Ascending aorta (tissue), 2 donors: ENCODE results near the gene SZT2. TPM values are rescaled to one million over a fixed set of nuclear protein-coding genes. Genes with fewer than 3 reads are reported as not detected.

ENCODE experiments used
- DNase-seq, 2 donors: peaks; one replicate each; pipeline ENCODE4 v3.0.0-alpha.2; 2019; ENCODE audit warnings: low spot score in 2 of 2
- H3K27ac ChIP-seq, 2 donors: fragments of 200-600 bp; sonication (generic); one replicate each; pipeline ENCODE4 v1.5.1; 2016 to 2017; ENCODE audit warnings: mild to moderate bottlenecking in 1 of 2
- H3K27me3 ChIP-seq: fragments of 200-600 bp; sonication (generic); one replicate; pipeline ENCODE4 v1.5.1; 2017
- H3K36me3 ChIP-seq, 2 donors: fragments of 200-600 bp; sonication (generic); one replicate each; pipeline ENCODE4 v1.5.1; 2016
- H3K4me1 ChIP-seq, 2 donors: fragments of 200-600 bp; sonication (generic); one replicate each; pipeline ENCODE4 v1.5.1; 2016 to 2017; ENCODE audit warnings: mild to moderate bottlenecking in 1 of 2
- H3K4me3 ChIP-seq, 2 donors: fragments of 200-600 bp; sonication (generic); one replicate each; pipeline ENCODE4 v1.5.1; 2016 to 2017; ENCODE audit warnings: mild to moderate bottlenecking in 1 of 2
- H3K9me3 ChIP-seq, 2 donors: fragments of 200-600 bp; sonication (generic); one replicate each; pipeline ENCODE4 v1.5.1; 2016
- CTCF ChIP-seq, 3 experiments: fragments of 200-600 bp in 2 of 3; fragments of 450-650 bp in 1 of 3; sonication (generic) in 2 of 3; IDR thresholded peaks; one replicate each; pipeline ENCODE4 v1.5.1; 2016 to 2019; ENCODE audit warnings: antibody characterized with exemption in 3 of 3, mild to moderate bottlenecking in 1 of 3, moderate library complexity in 1 of 3
- intact Hi-C: fragments of 100-400 bp; cut with DNase I; formaldehyde crosslinking; loops from one replicate; pipeline ENCODE4 v1.15.1; 2023
- total RNA-seq: library from RNA; depleted of rRNA; stranded (reverse); fragments of >200 nt; gene quantifications from one replicate; pipeline ENCODE4 v1.1.0, GENCODE V29; 2016

The SZT2 gene
- 35.9 TPM for total RNA-seq

GRCh38 chr1:43389326-43390313 is at the start of gene SZT2, which contains the start of gene MED8:
Gene SZT2 (plus strand): TSS chr1:43389899. CDS start chr1:43389969, 70 bp downstream.
Gene MED8 (minus strand): TSS chr1:43389800. CDS start chr1:43389764, 36 bp downstream.
- Histone ChIP-seq H3K27me3 (no peaks in the 10 kb centered on the region), H3K9me3 (no peaks in the 10 kb centered on the region), H3K4me3 (peak within 1 kb of the TSS; percentile 79 to 92), H3K4me1 (peaks cover 18 to 25% of the 10 kb centered on the region in 2 donors), H3K27ac (peak within 1 kb of the TSS; percentile 86 to 90), H3K36me3 (peaks cover 29 to 33% of the 10 kb centered on the region in 2 donors)
- intact Hi-C loops, result loop anchor here (1.0 to 2.0 kb wide), 3 partner anchors 21 to 41 kb away; partner anchors contain the start of genes CDC20 and ELOVL1
- no peak for TF ChIP-seq CTCF (IDR thresholded peaks at IDR 0.05)
- DNase-seq, result peak; percentile 93 to 99

- TF ChIP-seq CTCF (IDR thresholded peaks at IDR 0.05), result no peak
- Histone ChIP-seq H3K4me3 (no peak overlapping the region), H3K36me3 (no peaks in the 10 kb centered on the region), H3K4me1 (no peaks in the 10 kb centered on the region), H3K27me3 (no peaks in the 10 kb centered on the region), H3K9me3 (no peaks in the 10 kb centered on the region), H3K27ac (no peak overlapping the region)
- no peak for DNase-seq
- intact Hi-C loops, result no loop called here
These were observed 49.1 kb upstream of the SZT2 start for GRCh38 chr1:43340559-43340958.

GRCh38 chr1:43344267-43344850 is 45.3 kb upstream of the SZT2 start:
- Histone ChIP-seq H3K4me1 (no peaks in the 10 kb centered on the region), H3K4me3 (no peak overlapping the region), H3K27me3 (no peaks in the 10 kb centered on the region), H3K36me3 (no peaks in the 10 kb centered on the region), H3K9me3 (no peaks in the 10 kb centered on the region), H3K27ac (no peak overlapping the region)
- intact Hi-C loops, result no loop called here
- DNase-seq, result no peak
- TF ChIP-seq CTCF (IDR thresholded peaks at IDR 0.05), result no peak

- no peaks in the 10 kb centered on the region for H3K4me1 ChIP-seq
- no peak for DNase-seq
- no peaks in the 10 kb centered on the region for H3K9me3 ChIP-seq
- no peak for TF ChIP-seq CTCF (IDR thresholded peaks at IDR 0.05)
- no peak overlapping the region for H3K4me3 ChIP-seq
- H3K36me3 ChIP-seq, result no peaks in the 10 kb centered on the region
- H3K27ac ChIP-seq, result no peak overlapping the region
- intact Hi-C loops, result loop anchor here (5.0 kb wide), 1 partner anchor 173 kb away; the partner anchor contains the start of genes CFAP57 and EBNA1BP2
- no peaks in the 10 kb centered on the region for H3K27me3 ChIP-seq
These were observed 44.6 kb upstream of the SZT2 start for GRCh38 chr1:43345120-43345519.

- Histone ChIP-seq H3K4me1 (no peaks in the 10 kb centered on the region), H3K9me3 (no peaks in the 10 kb centered on the region), H3K4me3 (no peak overlapping the region), H3K36me3 (no peaks in the 10 kb centered on the region), H3K27ac (no peak overlapping the region), H3K27me3 (no peaks in the 10 kb centered on the region)
- intact Hi-C loops, result loop anchor here (5.0 kb wide), 1 partner anchor 174 kb away; the partner anchor contains the start of genes CFAP57 and EBNA1BP2
- DNase-seq, result no peak
- TF ChIP-seq CTCF (IDR thresholded peaks at IDR 0.05), result no peak
These were observed 43.1 kb upstream of the SZT2 start for GRCh38 chr1:43346636-43347035.
